ENCODE results near the gene PRKCB.

PRKCB gene

GRCh38 chr16:24165273-24165672, 329.5 kb downstream of the PRKCB start:
- H3K27ac ChIP-seq (ENCODE audit: low read depth in 2 of 2, low read length in 2 of 2): no peak overlapping the region
- H3K4me1 ChIP-seq (ENCODE audit: control insufficient read depth in 2 of 2, insufficient read depth in 2 of 2, low read length in 2 of 2): no peaks in the 10 kb centered on the region
- no peak overlapping the region for H3K4me3 ChIP-seq (ENCODE audit: low read length in 2 of 2)
- H3K36me3 ChIP-seq (ENCODE audit: control insufficient read depth in 2 of 2, insufficient read depth in 2 of 2, low read length in 2 of 2): no peaks in the 10 kb centered on the region
- no peaks in the 10 kb centered on the region for H3K9me3 ChIP-seq (ENCODE audit: control insufficient read depth in 2 of 2, low read length in 2 of 2)
- H3K27me3 ChIP-seq (ENCODE audit: control insufficient read depth in 2 of 2, insufficient read depth in 2 of 2, low read length in 2 of 2): no peaks in the 10 kb centered on the region
- H3K9ac ChIP-seq (ENCODE audit: low read depth in 1 of 2, low read length in 2 of 2): no peak overlapping the region

GRCh38 chr16:24166661-24167528, 331.1 kb downstream of the PRKCB start:
- Histone ChIP-seq H3K36me3 (ENCODE audit: control insufficient read depth in 2 of 2, insufficient read depth in 2 of 2, low read length in 2 of 2) (no peaks in the 10 kb centered on the region), H3K4me3 (ENCODE audit: low read length in 2 of 2) (no peak overlapping the region), H3K27ac (ENCODE audit: low read depth in 2 of 2, low read length in 2 of 2) (no peak overlapping the region), H3K9ac (ENCODE audit: low read depth in 1 of 2, low read length in 2 of 2) (no peak overlapping the region), H3K9me3 (ENCODE audit: control insufficient read depth in 2 of 2, low read length in 2 of 2) (no peaks in the 10 kb centered on the region), H3K27me3 (ENCODE audit: control insufficient read depth in 2 of 2, insufficient read depth in 2 of 2, low read length in 2 of 2) (no peaks in the 10 kb centered on the region), H3K4me1 (ENCODE audit: control insufficient read depth in 2 of 2, insufficient read depth in 2 of 2, low read length in 2 of 2) (no peaks in the 10 kb centered on the region)

GRCh38 chr16:24168856-24169255, 333.1 kb downstream of the PRKCB start:
- Histone ChIP-seq H3K27me3 (ENCODE audit: control insufficient read depth in 2 of 2, insufficient read depth in 2 of 2, low read length in 2 of 2) (no peaks in the 10 kb centered on the region), H3K4me1 (ENCODE audit: control insufficient read depth in 2 of 2, insufficient read depth in 2 of 2, low read length in 2 of 2) (no peaks in the 10 kb centered on the region), H3K4me3 (ENCODE audit: low read length in 2 of 2) (no peak overlapping the region), H3K36me3 (ENCODE audit: control insufficient read depth in 2 of 2, insufficient read depth in 2 of 2, low read length in 2 of 2) (peaks cover 0 to 3% of the 10 kb centered on the region in 2 donors), H3K9me3 (ENCODE audit: control insufficient read depth in 2 of 2, low read length in 2 of 2) (no peaks in the 10 kb centered on the region), H3K27ac (ENCODE audit: low read depth in 2 of 2, low read length in 2 of 2) (no peak overlapping the region), H3K9ac (ENCODE audit: low read depth in 1 of 2, low read length in 2 of 2) (no peak overlapping the region)

- Histone ChIP-seq H3K36me3 (ENCODE audit: control insufficient read depth in 2 of 2, insufficient read depth in 2 of 2, low read length in 2 of 2) (peaks cover 0 to 3% of the 10 kb centered on the region in 2 donors), H3K27me3 (ENCODE audit: control insufficient read depth in 2 of 2, insufficient read depth in 2 of 2, low read length in 2 of 2) (no peaks in the 10 kb centered on the region), H3K27ac (ENCODE audit: low read depth in 2 of 2, low read length in 2 of 2) (no peak overlapping the region)
Measured at GRCh38 chr16:24170407-24170806, 334.6 kb downstream of the PRKCB start.

GRCh38 chr16:24174504-24174903, 338.7 kb downstream of the PRKCB start:
- H3K4me3 ChIP-seq (ENCODE audit: low read length in 2 of 2): no peak overlapping the region
- H3K27me3 ChIP-seq (ENCODE audit: control insufficient read depth in 2 of 2, insufficient read depth in 2 of 2, low read length in 2 of 2): no peaks in the 10 kb centered on the region
- no peaks in the 10 kb centered on the region for H3K9me3 ChIP-seq (ENCODE audit: control insufficient read depth in 2 of 2, low read length in 2 of 2)
- no peak overlapping the region for H3K9ac ChIP-seq (ENCODE audit: low read depth in 1 of 2, low read length in 2 of 2)
- peaks cover 0 to 3% of the 10 kb centered on the region in 2 donors for H3K36me3 ChIP-seq (ENCODE audit: control insufficient read depth in 2 of 2, insufficient read depth in 2 of 2, low read length in 2 of 2)
- H3K27ac ChIP-seq (ENCODE audit: low read depth in 2 of 2, low read length in 2 of 2): no peak overlapping the region
- H3K4me1 ChIP-seq (ENCODE audit: control insufficient read depth in 2 of 2, insufficient read depth in 2 of 2, low read length in 2 of 2): no peaks in the 10 kb centered on the region

More at GRCh38 chr16:24170407-24170806, 334.6 kb downstream of the PRKCB start:
- H3K9ac ChIP-seq (ENCODE audit: low read depth in 1 of 2, low read length in 2 of 2): no peak overlapping the region
- no peak overlapping the region for H3K4me3 ChIP-seq (ENCODE audit: low read length in 2 of 2)
- H3K9me3 ChIP-seq (ENCODE audit: control insufficient read depth in 2 of 2, low read length in 2 of 2): no peaks in the 10 kb centered on the region
- no peaks in the 10 kb centered on the region for H3K4me1 ChIP-seq (ENCODE audit: control insufficient read depth in 2 of 2, insufficient read depth in 2 of 2, low read length in 2 of 2)

- Histone ChIP-seq H3K27me3 (ENCODE audit: control insufficient read depth in 2 of 2, insufficient read depth in 2 of 2, low read length in 2 of 2) (no peaks in the 10 kb centered on the region), H3K4me3 (ENCODE audit: low read length in 2 of 2) (no peak overlapping the region), H3K9me3 (ENCODE audit: control insufficient read depth in 2 of 2, low read length in 2 of 2) (no peaks in the 10 kb centered on the region), H3K4me1 (ENCODE audit: control insufficient read depth in 2 of 2, insufficient read depth in 2 of 2, low read length in 2 of 2) (no peaks in the 10 kb centered on the region), H3K36me3 (ENCODE audit: control insufficient read depth in 2 of 2, insufficient read depth in 2 of 2, low read length in 2 of 2) (peaks cover 0 to 3% of the 10 kb centered on the region in 2 donors), H3K27ac (ENCODE audit: low read depth in 2 of 2, low read length in 2 of 2) (no peak overlapping the region), H3K9ac (ENCODE audit: low read depth in 1 of 2, low read length in 2 of 2) (no peak overlapping the region)
Measured at GRCh38 chr16:24174957-24175356, 339.2 kb downstream of the PRKCB start.

GRCh38 chr16:24178496-24178895, 342.7 kb downstream of the PRKCB start:
- Histone ChIP-seq H3K27ac (ENCODE audit: low read depth in 2 of 2, low read length in 2 of 2) (no peak overlapping the region), H3K36me3 (ENCODE audit: control insufficient read depth in 2 of 2, insufficient read depth in 2 of 2, low read length in 2 of 2) (peaks cover 0 to 3% of the 10 kb centered on the region in 2 donors)

GRCh38 chr16:24180451-24180850, 344.7 kb downstream of the PRKCB start:
- H3K36me3 ChIP-seq (ENCODE audit: control insufficient read depth in 2 of 2, insufficient read depth in 2 of 2, low read length in 2 of 2): no peaks in the 10 kb centered on the region

More at GRCh38 chr16:24178496-24178895, 342.7 kb downstream of the PRKCB start:
- Histone ChIP-seq H3K9ac (ENCODE audit: low read depth in 1 of 2, low read length in 2 of 2) (no peak overlapping the region), H3K4me3 (ENCODE audit: low read length in 2 of 2) (no peak overlapping the region), H3K9me3 (ENCODE audit: control insufficient read depth in 2 of 2, low read length in 2 of 2) (no peaks in the 10 kb centered on the region), H3K4me1 (ENCODE audit: control insufficient read depth in 2 of 2, insufficient read depth in 2 of 2, low read length in 2 of 2) (no peaks in the 10 kb centered on the region), H3K27me3 (ENCODE audit: control insufficient read depth in 2 of 2, insufficient read depth in 2 of 2, low read length in 2 of 2) (no peaks in the 10 kb centered on the region)

GRCh38 chr16:24188021-24188542, 352.3 kb downstream of the PRKCB start:
- Histone ChIP-seq H3K27me3 (ENCODE audit: control insufficient read depth in 2 of 2, insufficient read depth in 2 of 2, low read length in 2 of 2) (no peaks in the 10 kb centered on the region), H3K9ac (ENCODE audit: low read depth in 1 of 2, low read length in 2 of 2) (no peak overlapping the region), H3K4me3 (ENCODE audit: low read length in 2 of 2) (no peak overlapping the region), H3K4me1 (ENCODE audit: control insufficient read depth in 2 of 2, insufficient read depth in 2 of 2, low read length in 2 of 2) (no peaks in the 10 kb centered on the region), H3K36me3 (ENCODE audit: control insufficient read depth in 2 of 2, insufficient read depth in 2 of 2, low read length in 2 of 2) (peaks cover 0 to 3% of the 10 kb centered on the region in 2 donors), H3K27ac (ENCODE audit: low read depth in 2 of 2, low read length in 2 of 2) (no peak overlapping the region), H3K9me3 (ENCODE audit: control insufficient read depth in 2 of 2, low read length in 2 of 2) (no peaks in the 10 kb centered on the region)

More at GRCh38 chr16:24180451-24180850, 344.7 kb downstream of the PRKCB start:
- Histone ChIP-seq H3K4me1 (ENCODE audit: control insufficient read depth in 2 of 2, insufficient read depth in 2 of 2, low read length in 2 of 2) (no peaks in the 10 kb centered on the region), H3K27ac (ENCODE audit: low read depth in 2 of 2, low read length in 2 of 2) (no peak overlapping the region), H3K9ac (ENCODE audit: low read depth in 1 of 2, low read length in 2 of 2) (no peak overlapping the region), H3K9me3 (ENCODE audit: control insufficient read depth in 2 of 2, low read length in 2 of 2) (no peaks in the 10 kb centered on the region), H3K27me3 (ENCODE audit: control insufficient read depth in 2 of 2, insufficient read depth in 2 of 2, low read length in 2 of 2) (no peaks in the 10 kb centered on the region), H3K4me3 (ENCODE audit: low read length in 2 of 2) (no peak overlapping the region)

GRCh38 chr16:24188751-24189318, 353.1 kb downstream of the PRKCB start:
- peaks cover 0 to 3% of the 10 kb centered on the region in 2 donors for H3K36me3 ChIP-seq (ENCODE audit: control insufficient read depth in 2 of 2, insufficient read depth in 2 of 2, low read length in 2 of 2)
- H3K9me3 ChIP-seq (ENCODE audit: control insufficient read depth in 2 of 2, low read length in 2 of 2): no peaks in the 10 kb centered on the region
- H3K27ac ChIP-seq (ENCODE audit: low read depth in 2 of 2, low read length in 2 of 2): no peak overlapping the region
- H3K27me3 ChIP-seq (ENCODE audit: control insufficient read depth in 2 of 2, insufficient read depth in 2 of 2, low read length in 2 of 2): no peaks in the 10 kb centered on the region
- no peaks in the 10 kb centered on the region for H3K4me1 ChIP-seq (ENCODE audit: control insufficient read depth in 2 of 2, insufficient read depth in 2 of 2, low read length in 2 of 2)
- no peak overlapping the region for H3K4me3 ChIP-seq (ENCODE audit: low read length in 2 of 2)
- H3K9ac ChIP-seq (ENCODE audit: low read depth in 1 of 2, low read length in 2 of 2): no peak overlapping the region

Measured in mucosa of rectum (tissue), 2 donors.